ENCODE measurements around the gene SLIT3.

Gene SLIT3

DNA sequence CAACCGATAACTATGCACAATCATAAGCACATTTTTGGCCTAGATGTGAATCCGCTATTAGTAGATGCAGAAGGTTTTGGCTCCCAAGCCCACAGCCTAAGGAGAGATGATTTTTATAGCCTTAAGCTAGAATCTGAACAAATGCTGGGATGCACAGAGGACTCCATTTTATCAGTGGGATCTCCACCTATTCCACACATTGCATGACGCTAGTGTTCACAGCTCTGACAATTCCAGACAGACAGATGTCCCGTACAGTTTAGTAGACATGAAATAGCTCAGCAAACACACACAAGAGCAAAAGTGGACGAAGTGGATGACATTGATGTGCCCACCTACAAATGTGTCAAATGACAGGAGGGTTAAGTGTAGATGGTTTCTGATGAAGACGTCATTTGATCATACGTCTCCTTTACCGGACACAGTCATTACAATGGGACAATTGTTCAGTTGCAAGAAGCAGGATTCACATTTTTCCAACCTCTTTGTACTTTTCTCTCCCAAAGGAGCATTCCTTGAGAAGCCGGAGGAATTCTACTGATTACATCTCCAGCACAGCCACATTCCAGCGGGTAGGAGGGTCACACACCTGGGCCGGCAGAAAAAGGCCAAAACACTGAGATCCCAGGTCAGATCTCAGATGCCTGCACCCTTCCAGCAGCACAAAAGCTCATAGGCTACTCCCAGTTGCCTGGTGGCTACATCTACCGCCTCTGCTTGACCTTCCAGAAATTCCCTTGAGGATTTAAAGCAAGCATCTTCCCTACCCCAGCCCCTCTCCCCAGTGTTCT is 202.4 kb downstream of the SLIT3 start:
- DNase-seq: no peak

DNA sequence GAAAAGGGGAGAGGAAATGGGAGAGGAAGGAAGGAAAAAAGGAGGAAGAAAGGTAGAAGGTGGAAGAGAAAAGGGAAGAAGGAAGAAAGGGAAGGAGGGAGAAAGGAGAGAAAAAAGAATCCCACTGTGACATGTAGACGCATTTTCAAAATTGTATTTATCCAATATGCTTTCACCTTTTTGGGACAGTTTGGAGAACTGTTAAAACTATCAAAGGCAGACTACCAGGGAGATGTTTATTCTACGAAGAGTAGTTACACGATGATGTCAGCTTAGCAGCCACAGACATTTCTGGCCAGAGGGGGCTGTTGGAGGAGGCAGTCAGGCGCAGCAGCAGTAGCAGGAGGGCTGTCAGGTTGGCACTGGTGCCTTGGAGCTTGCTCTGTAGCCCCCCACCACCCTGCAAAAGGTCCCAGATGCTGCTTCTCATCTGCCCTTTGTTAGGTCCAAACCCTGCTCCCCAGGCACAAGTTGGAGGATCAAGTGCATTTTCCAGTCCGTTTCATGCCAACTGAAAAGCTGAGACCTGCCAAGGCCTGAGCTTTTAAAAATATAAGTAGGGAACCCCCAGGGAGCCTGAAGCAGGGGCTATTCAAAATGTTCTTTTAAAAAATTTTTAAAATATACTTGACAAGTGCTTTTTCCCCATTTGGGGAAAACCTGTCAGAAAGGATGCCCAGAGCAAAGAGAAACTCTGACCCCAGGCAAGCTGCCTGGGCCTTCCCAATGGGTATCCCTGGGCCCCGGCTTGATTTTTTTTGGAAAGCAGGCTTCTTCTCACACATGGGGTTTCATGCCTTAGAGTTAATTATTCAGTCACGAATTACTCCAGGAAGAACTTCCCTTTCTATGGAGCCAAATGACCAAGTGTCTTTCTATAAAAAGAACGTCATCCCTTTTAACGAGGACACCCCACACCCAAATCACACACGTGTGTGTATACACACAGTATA is 203.3 kb downstream of the SLIT3 start:
- DNase-seq: no peak

DNA sequence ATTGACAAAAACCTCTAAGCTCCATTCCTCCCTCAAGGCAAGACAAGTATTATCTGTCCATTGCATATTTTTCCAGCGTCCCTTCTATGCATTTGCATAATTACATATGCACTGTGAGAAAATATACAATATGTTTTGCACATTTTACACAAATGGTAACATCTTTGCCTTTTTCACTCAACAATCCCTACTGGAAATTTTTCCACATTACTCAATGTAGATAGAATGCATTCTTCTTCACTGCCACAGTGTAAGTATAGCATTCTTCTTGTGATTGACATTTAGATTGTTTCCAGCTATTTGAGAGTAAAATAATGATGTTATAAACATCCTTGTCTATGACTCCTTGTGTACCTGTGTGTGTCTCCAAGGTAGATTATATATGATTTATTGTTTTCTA is 205.0 kb downstream of the SLIT3 start:
- no peak for DNase-seq

DNA sequence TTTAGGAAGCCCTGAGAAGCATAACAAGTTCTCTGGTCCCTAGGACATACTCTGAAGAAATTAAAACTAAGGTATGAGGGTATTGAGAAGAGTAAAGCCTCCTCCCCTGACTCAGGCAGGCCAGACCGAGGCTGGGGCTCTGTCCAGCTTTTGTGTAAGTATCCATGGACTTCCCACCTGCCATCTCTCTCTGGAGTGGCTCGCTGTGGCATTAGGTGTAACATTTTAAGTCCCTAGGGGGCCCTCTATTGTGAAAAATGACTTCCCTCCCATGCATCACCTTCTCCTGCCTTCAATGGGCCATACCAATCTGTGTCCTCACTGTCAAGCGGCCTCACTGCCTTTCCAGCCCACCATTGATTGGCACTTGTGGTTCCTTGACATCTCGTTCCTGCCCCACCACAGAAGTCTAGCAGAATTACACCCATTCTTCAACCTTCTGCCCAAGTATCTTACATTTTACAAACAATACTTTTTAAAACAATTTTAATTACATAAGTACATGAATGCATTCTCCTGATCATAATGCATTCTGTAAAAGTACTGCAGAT is 205.5 kb downstream of the SLIT3 start:
- no peak for DNase-seq

DNA sequence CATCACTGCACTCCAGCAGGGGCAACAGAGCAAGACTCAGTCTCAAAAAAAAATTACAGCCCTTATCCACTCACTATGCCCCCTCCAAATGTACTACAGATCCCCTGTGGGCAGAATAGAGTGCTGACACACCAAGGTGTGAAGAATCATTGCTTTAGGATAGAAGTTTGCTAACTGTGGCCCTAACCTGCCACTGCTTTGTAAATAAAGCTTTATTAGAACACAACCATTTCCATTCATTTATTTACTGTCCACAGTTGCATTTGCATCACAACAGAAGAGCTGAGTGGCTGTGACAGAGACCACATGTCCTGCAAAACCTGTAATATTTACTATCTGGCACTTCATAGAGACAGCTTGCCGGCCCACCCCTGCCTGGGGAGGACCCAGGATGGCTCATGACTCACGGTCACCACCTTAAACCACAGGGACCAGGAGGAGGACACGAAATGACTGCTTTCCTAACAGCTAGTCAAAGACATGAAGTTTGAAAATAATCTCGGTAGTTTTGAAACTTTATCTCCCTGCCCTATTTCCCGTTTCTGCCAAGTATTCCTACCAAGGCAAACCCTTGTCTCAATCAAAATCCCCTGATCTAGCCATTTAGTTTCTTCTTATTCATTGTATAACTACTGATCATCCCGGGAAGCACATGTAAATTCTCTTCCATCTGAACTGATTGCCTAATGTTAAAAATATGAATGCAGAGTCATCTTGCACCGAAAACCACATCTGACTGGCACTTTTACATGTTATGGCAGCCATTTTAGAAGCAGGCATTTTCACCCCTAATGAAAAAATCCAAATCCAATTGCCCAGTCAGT is 206.1 kb downstream of the SLIT3 start:
- DNase-seq: no peak

DNA sequence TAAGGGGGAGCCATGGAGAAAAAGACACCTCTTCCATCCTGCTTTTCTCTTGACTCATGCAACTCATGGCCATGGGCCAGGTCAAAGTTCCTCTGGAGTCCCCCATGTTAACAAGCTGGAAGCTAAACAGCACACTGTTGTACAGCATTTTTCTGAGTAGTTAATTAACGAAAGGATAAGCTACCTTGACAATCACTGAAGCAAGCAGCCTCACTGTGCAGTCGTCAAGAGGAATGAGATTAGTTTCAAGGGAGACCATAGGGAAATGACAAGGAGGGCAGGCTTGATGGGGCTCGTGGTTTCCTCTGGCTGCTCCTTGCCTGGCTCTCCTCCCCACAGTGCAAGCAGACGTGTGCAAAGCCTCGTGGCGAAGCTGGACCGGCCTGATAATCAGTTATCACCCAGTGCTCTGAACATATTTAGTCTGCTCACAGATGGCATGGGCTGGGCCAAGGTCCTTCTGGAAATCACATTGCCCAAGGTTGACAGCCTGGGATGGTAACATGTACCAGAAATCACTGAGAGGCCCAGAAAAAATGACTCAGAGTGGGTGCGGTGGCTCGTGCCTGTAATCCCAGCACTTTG is 209.5 kb downstream of the SLIT3 start:
- no peak for DNase-seq

DNA sequence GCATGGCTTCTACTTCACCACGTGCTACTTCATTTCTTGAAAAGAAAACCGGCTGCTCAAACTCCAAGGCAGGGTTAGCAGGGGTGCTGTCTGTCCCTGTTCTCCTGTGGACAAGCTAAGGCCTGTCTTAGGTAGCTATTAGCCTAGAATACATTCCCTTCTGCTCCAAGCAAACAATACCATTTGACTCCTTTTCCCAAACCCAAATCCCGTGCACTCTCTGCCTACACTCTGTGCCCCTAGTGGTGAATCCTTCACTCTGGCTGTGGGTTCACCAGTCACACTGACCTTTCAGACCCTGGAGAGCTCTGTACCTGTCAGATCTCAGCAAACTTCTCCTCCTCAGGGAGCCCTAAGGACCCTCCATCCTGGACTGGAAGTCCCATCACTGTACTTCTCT is 211.6 kb downstream of the SLIT3 start:
- no peak for DNase-seq

DNA sequence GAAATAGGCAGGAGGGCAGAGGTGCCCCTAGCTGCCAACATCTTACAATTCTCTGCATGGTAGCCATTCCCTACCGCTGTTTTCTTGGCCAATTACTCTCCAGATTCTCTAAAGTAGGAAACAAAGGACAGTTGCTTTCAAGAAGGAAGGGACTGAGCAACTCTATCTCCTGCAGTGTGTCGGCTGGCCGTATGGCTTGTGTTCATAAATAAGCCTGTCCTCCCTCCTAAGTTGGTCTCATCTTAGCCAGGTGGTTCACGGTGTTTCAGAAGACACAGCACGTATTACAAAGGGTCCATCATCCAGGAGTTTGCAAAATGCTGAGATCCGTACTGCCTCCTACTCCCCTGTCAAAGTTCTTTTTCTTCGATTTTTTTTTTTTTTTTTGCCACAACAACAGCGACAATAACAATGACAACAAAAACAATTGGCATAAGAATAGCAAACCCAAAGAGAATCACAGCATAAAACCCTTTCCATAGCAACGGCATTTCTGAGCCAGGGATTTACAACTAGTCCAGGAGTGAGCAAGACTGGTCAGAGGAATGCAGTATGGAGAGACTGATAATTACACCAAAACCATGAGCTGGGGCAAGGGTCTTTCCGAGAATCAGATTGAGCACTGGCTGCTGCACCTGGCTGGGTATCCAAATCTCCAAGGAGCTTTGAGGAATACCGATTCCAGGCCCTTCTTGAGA is 212.8 kb downstream of the SLIT3 start:
- DNase-seq: no peak

DNA sequence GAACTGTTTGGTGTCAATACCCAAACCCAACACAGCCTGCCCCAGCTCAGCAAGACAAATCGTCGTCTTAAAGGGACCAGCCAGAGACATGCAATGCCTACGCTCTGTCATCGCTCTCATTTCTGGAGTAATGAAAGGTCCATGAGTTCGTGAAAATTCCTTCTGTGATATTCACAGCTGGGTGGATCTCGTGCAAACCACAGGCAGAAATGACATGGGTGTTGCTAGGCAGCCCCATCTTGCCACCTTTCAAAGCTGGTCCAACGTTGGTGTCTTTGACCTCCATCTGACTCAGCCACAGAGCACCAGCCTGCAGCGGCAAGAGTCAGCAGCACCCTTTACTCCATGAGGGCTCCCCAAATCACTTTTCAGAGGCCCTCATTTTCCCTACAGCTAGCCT is 215.3 kb downstream of the SLIT3 start:
- no peak for DNase-seq

DNA sequence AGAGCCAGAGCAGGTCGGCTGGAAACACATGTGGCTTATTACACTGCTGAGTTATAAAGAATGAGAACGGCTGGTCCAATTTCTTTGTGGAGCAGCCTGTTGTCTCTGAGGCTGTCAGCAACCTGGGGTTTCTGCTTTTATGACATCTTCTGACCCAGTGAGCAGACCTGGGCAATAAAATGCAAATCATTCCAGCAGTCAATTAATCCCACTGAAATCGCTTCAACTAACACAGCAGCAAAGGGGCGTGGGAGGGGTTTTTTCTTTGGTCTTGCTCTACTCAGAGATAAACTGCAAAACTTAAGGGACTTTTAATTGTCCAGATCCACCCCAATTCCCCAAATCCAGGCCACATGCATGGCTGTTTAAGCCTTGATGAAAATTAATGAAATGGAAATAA is 215.7 kb downstream of the SLIT3 start:
- DNase-seq: no peak

DNA sequence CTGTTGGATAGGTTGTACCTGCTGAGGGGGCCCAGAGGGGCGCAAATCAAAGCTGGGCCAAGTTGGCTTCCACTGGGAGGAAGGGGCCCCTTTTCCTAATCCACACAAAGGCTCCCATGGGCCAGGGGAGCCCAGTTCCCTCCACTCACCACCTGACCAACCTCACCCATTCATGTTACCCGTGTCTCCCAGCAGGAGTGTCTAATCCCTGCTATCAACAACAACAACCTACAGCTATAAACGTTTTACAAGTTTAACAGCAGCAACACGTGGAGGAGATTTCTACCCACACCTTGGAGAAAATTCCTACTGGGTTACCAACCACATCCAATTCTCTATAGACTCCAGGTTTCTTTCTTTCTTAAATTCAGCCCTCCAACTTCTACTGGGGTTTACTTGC is 216.2 kb downstream of the SLIT3 start:
- DNase-seq: no peak

DNA sequence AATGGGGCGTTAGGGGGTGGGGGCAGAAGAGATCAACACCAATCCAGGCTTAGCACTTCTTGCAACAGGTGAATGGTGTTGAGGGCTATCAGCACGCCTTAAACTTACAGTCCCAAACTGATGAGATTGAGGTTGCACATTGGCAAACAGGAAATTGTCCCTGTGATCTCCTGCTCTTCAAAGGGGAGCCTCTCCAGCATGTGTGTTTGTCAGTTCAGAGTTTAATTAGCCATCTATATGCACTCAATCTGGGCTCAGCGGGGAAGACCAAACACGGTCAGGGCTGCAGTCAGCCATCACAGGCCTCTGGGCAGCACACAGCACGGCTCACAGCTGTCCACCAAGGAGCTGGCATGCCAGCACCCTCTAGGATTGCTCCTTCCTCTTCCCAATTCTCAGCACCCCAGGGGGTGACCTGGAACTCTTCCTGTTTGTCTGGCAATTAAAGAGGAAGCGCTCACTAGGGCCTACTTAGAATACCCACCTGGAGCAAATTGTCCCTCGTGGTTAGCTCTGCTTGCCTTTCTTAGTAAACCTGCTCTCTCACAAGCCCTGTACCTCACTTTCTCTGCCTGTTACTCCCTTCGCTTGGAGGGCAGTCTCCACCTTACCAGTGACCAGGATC is 217.4 kb downstream of the SLIT3 start:
- DNase-seq: no peak

DNA sequence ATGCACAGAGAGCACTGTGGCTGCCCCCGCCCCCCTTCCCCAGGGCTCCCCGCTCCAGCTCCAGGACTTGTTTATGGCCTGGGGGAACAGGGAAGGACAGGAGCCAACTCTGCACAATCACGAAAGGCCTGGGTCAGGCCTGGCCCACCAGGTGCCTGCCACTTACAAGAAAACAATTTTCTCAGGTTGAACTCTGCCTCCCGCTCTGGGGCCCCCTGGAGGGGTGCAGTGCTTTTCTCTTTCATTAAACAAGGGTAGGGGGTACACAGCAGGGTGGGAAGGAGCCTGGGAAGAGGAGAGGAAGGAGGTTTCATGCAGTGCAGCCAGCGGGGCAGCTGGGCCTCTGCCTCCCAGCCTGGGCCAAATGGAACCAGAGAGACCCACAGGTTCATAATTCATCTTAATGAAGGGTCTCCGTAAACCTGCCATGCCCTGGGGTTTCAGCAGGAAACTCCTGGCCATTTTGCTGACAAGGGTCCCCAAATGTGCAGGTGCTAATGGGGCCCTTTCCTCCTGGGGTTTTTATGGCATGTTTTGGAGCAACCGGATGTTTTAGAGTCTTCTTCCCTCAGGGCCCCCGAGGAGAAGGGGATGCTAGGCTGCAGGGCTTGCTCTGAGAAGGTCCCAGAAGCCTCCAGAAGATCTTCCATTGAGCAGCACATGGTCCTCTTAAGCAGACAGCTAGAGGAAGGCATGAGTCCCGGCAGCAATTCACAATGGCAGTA is 219.8 kb downstream of the SLIT3 start:
- DNase-seq: no peak

DNA sequence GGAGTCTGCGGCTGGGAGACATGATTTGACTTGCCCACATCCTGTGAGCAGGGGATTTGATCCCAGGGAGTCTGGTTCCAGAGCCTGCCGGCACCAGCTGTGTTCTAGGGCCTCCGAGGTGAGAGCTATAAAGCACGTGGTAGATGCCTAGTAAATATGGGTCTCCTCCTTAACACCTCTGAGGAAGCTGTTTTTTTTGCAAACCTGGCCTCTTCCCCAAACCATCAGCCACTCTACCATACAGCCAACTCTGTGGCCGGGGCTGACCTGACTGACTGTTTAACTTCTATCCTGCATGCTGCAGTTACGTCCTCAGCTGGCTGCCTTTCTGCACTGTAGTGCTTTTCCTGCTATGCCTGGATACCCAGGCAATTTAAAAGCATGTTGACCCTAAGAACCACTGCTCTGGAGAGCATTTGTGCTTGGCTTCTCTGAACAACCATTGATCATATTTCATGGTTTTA is 220.5 kb downstream of the SLIT3 start:
- DNase-seq: no peak

DNA sequence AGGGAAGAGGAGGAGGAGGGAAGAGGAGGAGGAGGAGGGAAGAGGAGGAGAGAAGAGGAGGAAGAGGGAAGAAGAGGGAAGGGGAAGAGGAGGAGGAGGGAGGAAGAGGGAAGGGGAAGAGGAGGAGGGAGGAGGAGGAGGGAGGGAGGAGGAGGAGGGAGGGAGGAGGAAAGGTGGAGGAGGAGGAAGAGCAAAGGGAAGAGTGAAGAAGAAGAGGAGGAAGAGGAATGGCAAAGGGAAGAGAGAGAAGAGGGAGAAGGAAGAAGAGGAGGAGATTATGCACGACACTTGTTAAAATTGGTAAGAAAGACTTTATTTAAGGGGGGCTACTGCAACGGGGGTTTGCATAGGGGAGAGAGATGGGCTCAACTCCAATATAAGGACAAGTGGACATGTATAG is 221.2 kb downstream of the SLIT3 start:
- no peak for DNase-seq

DNA sequence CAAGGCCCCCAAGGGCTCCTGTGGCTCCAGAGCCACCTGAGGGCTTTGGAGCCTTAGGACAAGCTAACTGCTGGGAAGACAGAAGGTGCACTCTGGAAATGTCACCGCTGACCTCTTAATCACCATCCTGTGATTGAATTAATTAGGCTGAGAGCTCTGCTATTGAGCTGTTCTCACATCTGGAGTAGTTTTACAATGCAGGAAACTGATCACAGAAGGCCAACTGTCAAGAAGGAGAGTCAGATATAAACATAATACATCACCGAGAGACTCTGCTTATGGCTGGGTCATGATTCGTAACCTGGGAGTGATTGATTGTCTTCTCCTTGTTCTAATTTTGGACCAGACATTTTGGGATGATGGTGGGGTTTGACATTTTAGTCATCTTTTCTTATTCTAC is 226.1 kb downstream of the SLIT3 start:
- DNase-seq: no peak

DNA sequence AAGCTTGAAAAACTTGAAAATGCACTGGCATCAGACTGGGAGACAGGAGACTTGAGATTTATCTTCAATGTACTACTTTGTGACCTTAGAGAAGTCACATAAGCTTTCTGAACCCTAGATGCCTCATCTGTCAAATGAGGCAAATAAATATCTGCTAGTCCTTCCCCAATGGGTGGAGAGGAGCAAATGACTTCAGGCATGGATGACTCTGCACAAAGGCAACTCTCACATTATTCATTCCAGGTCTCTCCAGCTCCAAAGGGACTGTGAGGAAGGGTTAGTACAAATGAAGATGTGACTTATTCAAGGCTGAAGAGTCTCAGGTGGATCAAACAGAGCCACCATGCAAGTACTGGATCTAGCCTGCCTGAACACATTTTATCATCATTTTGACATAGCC is 228.7 kb downstream of the SLIT3 start:
- DNase-seq: no peak

DNA sequence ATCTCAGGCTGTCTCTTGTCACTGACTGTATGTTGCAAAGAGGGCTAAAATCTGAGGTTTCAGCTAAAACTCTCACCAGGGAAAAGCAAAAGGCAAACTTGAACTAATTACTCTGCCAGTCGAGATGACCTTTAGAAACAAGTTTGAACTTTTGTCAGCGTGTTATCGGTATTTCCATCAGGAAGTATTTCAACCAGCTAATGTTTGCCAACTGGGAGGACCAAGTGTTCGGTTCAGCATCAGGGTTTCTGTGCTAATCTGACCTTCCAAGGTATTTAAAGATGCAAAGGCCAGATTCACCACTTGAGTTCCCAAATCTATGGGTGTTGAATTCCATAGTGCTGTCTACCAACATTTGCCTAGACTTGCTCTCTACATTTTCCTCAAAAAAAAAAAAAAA is 230.5 kb downstream of the SLIT3 start:
- no peak for DNase-seq

DNA sequence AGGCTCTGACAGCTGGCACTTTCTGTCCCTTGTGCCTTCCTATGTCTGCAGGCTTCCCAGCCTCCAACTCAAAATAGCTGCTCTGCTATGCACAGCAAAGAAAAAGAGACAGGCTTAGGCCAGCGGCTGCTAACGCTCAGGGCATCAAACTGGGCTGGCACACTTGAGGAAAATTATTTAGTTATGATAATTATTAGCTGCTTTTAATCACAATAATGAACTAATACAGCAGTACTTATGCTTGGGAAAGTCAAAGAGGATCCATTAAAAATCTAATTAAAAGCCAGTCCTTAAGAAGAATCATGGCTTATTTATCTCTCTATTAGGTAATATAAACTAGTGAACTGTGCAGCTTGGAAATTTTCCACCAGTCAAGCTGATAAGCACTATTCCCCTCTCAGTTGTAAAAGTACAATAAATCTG is 233.2 kb downstream of the SLIT3 start:
- no peak for DNase-seq

DNA sequence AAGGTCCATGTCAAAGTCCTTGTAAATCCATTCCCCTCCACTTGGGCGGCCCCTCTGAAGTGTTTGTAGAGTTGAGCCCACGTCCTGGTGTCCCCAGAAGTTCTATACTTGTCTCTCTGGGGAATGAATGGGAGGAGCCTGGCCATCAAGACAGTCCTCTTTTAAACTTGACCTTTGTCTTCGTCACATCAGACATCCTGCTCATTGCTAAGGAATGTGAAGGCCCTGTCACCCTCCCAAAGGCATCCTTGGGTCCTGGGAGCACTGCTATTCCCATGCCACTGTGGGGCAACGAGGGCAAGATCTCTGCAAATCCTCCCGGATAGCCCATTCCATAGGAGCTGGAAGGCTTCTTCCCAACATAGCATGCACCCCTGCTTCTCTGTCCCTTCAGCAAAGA is 235.5 kb downstream of the SLIT3 start:
- DNase-seq: no peak

DNA sequence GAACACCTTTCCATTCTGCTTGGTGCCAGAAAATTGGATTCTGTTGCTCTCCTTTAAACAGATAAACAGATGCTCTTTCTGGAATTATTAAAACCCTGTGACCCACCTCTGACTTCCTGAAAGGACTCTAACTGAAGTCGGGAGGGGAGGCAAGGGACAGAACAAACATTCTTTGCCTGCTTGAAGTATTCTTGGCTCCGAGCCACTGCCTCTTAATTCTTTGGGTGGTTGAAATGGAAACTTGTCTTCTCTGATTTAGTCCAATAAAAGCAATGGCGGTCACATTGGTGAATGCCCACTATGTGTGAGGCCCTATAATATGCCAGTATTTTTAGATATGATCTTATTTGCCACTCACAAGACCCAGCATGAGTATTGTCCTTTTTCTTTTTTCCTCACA is 236.8 kb downstream of the SLIT3 start:
- DNase-seq: no peak

Measured in activated CD4-positive, alpha-beta T cell treated with anti-CD3 and anti-CD28 coated beads for 4 hours (primary cell).